SW 1271 (cell line): Measurements from ENCODE around the gene CCDC201.
"Not testable (repeated sequence)": the region's sequence is repeated elsewhere in the genome, so short reads cannot be mapped to it uniquely, and the experiment has no call there.

Experiments used
- DNase-seq, 2 experiments: peaks; one replicate each; lab custom pipeline; 2025; lab: John Stamatoyannopoulos, UW

The CCDC201 gene

DNA sequence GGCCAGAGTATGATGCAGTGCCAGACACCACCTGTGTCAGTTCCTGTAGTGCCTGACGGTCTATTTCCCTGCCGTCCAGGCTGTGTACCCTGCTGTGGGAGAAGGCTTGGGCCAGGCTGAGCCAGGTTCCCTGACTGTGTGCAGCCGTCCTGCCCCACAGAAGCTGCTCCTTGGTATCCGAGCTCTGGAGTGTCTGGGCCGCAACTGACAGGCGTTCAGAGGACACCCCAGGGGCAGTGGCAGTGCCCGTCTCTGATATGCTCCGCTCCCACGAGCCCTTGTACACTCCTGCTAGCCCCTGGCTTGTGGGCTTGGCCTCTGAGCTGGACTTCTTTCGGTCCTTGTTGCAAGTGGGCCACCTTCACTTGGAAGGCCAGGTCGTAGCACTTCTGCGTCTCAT lies 55.0 kb downstream of the CCDC201 start:
- DNase-seq: not testable (repeated sequence)

DNA sequence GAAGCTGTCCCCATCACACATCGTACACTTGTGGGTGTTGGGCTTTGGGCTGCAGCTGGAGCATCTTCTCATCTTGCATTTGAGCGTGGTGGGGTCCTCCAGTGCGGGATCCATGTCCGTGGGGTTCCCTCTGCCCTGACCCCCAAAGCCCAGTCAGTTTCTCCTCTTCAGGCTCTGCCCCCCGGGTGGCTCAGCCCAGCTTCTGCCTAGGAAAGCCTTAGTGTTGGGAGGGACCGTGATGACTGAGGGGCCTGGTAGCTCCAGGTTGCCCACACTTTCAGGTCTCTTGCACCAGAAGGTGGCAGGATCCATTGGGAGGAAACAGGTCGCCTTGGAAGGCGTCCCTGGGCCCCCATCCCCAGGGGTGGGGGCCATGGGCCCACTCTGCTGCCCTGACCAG lies 55.9 kb downstream of the CCDC201 start:
- DNase-seq: not testable (repeated sequence)

DNA sequence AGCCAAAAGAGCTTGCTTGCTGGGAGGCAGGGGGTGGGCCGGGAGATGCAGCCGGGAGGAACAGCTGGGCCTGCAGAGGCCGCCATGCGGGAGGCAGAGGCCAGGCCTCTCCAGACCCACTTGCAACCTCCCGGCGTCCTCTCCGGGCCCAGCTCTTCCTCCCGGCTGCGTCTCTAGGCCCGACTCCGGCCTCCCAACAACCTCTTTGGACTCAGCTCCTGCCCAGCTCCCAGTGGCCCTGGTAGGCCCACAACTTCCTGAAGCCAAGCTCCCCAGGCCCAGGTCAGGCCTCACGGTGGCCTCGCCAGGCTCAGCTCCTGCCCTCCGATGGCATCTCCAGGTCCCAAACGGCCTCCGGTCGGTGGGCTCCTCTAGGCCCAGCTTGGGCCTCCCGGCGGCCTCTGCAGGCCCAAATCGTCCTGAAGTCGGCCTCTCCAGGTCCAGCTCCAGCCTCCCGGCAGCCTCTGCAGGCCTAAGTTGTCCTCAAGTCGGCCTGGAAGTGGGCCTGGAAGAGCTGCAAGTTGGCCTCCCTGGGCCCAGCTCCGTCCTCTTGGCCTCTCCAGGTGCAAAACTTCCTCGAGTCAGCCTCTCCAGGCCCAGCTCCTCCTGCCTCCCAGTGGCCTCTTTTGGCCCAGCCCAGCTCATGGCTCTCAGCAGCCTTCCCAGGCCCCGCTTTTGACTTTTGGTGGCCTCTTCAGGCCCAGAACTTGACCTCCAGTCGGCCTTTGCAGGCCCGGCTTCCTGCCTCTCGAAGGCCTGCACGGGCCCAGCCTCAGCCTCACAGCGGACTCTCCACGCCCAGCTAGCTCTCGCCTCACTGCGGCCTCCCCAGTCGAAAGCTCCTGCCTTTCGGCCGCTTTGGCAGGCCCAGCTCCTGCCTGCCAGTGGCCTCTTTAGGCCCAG lies 58.4 kb downstream of the CCDC201 start:
- not testable (repeated sequence) for DNase-seq

DNA sequence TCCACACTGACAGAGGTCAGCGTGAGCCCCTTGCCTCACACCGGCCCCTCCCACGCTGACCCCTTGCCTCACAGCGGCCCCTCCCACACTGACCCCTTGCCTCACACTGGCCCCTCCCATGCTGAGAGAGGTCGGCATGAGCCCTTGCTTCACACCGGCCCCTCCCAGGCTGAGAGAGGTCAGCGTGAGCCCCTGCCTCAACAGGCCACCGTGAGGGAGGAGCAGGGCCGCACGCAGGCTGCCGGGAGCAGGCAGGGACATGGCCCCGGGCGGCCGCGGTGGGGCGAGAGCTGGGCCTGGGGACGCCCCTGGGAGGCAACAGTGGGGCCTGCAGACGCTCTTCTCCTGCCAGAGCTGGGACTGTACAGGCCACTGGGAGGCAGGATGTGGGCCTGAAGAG lies 59.1 kb downstream of the CCDC201 start:
- not testable (repeated sequence) for DNase-seq

DNA sequence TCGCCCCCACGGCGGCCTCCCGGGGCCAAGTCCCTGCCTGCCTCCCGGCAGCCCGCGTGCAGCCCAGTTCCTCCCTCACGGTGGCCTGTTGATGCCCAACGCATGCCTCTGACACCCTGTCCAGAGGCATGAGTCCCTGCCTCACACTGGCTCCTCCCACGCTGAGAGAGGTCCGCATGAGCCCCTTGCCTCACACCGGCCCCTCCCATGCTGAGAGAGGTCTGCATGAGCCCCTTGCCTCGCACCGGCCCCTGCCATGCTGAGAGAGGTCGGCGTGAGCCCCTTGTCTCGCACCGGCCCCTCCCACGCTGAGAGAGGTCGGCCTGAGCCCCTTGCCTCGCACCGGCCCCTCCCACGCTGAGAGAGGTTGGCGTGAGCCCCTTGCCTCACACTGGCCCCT lies 59.9 kb downstream of the CCDC201 start:
- no peak for DNase-seq

DNA sequence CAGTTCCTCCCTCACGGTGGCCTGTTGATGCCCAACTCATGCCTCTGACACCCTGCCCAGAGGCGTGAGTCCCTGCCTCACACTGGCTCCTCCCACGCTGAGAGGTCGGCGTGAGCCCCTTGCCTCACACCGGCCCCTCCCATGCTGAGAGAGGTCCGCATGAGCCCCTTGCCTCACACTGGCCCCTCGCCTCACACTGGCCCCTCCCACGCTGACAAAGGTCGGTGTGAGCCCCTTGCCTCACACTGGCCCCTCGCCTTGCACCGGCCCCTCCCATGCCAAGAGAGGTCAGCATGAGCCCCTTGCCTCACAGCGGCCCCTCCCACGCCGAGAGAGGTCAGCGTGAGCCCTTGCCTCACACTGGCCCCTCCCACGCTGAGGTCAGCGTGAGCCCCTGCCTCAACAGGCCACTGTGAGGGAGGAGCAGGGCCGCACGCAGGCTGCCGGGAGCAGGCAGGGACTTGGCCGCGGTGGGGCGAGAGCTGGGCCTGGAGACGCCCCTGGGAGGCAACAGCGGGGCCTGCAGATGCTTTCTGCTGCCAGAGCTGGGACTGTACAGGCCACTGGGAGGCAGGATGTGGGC lies 61.1 kb downstream of the CCDC201 start:
- not testable (repeated sequence) for DNase-seq

DNA sequence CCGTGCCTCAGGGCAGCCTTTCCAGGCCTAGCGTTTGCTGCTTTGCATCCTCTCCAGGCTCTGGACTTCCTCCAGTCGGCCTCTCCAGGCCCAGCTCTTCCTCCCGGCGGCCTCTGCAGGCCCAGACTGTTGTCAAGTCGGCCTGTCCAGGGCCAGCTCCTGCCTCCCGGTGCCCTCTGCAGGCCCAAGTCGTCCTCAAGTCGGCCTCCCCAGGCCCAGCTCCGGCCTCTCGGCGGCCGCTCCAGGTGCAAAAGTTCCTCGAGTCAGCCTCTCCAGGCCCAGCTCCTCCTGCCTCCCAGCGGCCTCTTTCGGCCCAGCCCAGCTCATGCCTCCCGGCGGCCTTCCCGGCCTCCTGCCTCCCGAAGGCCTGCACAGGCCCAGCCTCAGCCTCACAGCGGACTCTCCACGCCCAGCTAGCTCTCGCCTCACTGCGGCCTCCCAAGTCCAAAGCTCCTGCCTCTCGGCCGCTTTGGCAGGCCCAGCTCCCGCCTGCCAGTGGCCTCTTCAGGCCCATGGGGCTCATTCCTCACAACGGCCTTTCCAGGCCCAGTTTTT lies 62.4 kb downstream of the CCDC201 start:
- not testable (repeated sequence) for DNase-seq
